Activated T-helper 1 cell treated with anti-CD3 and anti-CD28 coated beads, Interleukin-12 subunit alpha, Interleukin-12 subunit beta, Interleukin-2, Interleukin-4 antibody, amounts not matched to agents 30 ng/mL and 10 ng/mL and 1 ng/mL, durations not matched to agents 14 hours and 24 hours and 36 hours (primary cell): Measurements from ENCODE around the gene GSTO2. TPM values are rescaled to one million over a fixed set of nuclear protein-coding genes. Genes with fewer than 3 reads are reported as not detected.

Source experiments
- DNase-seq: peaks from one replicate; pipeline ENCODE4 v3.0.0; 2021; ENCODE audit warnings: low spot score
- H3K27ac Mint-ChIP-seq: one replicate; pipeline ENCODE4 v1.8.0; 2021; ENCODE audit warnings: mild to moderate bottlenecking, mixed read lengths
- H3K27me3 Mint-ChIP-seq: one replicate; pipeline ENCODE4 v1.8.0; 2022; ENCODE audit warnings: mild to moderate bottlenecking, moderate library complexity, mixed read lengths; ENCODE audit not compliant: insufficient read depth
- H3K36me3 Mint-ChIP-seq: one replicate; pipeline ENCODE4 v1.8.0; 2021; ENCODE audit warnings: low read depth, mixed read lengths
- H3K4me1 Mint-ChIP-seq: one replicate; pipeline ENCODE4 v1.8.0; 2021; ENCODE audit warnings: low read depth, mixed read lengths
- H3K4me3 Mint-ChIP-seq: one replicate; pipeline ENCODE4 v1.8.0; 2021; ENCODE audit warnings: mild to moderate bottlenecking, moderate library complexity, mixed read lengths
- H3K9me3 Mint-ChIP-seq: one replicate; pipeline ENCODE4 v1.8.0; 2021; ENCODE audit warnings: mixed read lengths
- intact Hi-C: fragments of 100-400 bp; cut with micrococcal nuclease; formaldehyde crosslinking; loops from one replicate; pipeline ENCODE4 v1.15.1; 2024
- total RNA-seq: library from RNA; stranded (reverse); gene quantifications from 2 replicates; pipeline ENCODE4 v1.2.3, GENCODE V29; 2022

Gene GSTO2
- total RNA-seq, 1 donor from 2014 or later, result 1.1 TPM

DNA sequence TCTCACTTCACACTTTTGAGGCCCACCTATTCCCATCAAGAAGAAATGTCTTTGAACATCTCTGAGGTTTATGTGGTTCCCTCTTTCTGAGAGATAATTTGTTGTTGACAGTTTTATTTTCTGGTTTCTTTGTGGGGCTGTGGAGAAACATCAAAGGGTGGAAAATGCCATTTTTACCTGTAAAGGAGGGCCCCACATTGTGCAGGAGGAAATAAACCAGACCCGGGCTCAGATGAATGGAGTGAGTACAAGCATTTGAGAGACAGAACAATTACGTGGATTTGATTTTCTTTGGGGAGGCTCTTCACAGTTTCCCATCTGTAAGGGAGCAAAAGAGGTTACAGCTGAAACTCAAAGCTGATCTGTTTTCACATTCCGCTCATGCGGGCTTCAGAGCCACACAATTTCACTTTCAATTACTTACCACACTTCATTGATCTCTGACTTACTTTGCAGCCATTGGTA, 39.5 kb downstream of the GSTO2 start:
- Mint-ChIP-seq H3K4me1 (peaks cover 76% of the 10 kb centered on the region), H3K27ac (peak overlapping the region; percentile 32), H3K27me3 (peaks cover 2% of the 10 kb centered on the region), H3K4me3 (peak overlapping the region; percentile 46), H3K9me3 (peaks cover 4% of the 10 kb centered on the region), H3K36me3 (peaks cover 34% of the 10 kb centered on the region)
- peak; percentile 34 for DNase-seq
- intact Hi-C loops, result loop anchor here (1.0 kb wide), 3 partner anchors 15 to 30 kb away; partner anchors contain the start of gene ITPRIP

DNA sequence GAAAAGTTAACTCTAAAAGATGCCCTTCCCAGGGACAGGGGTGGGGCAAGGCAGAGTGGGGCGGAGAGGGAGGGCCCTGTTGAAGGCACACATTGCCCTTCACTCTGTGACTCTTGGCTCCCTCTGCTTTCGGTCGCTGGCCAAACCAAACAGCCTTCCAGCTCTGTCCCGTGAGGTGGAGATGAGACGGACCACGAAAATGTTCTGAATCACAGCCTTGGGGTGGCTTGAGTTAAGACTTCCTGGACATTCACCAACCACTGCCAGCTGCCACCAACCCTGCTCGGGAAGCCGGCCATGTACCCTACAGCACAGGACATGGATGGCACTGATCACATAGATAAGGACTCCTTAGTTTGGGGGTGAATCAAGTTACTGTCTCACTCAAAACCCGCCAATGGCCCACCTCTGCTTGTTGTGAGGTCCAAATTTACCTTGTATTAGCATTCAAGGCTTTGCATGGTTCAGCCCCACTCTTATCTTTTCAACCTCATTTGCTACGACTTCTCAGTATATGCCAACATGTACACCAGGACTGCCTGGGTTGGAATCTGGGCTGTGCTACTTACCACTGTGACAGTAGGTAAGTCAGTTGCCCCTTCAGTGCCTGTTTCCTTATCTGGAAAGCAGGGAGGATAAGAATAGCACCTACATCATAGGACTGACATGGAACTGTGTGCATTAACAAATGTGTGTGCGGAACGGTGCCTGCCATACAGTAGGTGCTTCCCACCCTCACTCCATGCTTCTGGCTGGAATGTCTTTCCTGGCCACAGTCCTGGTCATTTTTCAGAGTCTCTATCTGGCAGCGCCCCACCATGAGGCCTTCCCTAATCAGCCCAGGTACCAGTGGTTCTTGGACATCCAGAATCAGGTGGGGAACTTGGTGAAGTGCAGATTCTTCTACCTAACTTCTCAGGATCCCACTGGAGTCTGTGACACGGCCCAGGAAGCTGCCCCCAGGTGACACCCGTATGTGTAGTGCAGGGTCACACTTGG, 41.3 kb downstream of the GSTO2 start:
- H3K4me3 Mint-ChIP-seq, result no peak overlapping the region
- peaks cover 68% of the 10 kb centered on the region for H3K4me1 Mint-ChIP-seq
- H3K9me3 Mint-ChIP-seq, result no peaks in the 10 kb centered on the region
- DNase-seq, result no peak
- H3K27me3 Mint-ChIP-seq, result peaks cover 2% of the 10 kb centered on the region
- no peak overlapping the region for H3K27ac Mint-ChIP-seq
- H3K36me3 Mint-ChIP-seq, result peaks cover 37% of the 10 kb centered on the region
- intact Hi-C loops, result no loop called here

DNA sequence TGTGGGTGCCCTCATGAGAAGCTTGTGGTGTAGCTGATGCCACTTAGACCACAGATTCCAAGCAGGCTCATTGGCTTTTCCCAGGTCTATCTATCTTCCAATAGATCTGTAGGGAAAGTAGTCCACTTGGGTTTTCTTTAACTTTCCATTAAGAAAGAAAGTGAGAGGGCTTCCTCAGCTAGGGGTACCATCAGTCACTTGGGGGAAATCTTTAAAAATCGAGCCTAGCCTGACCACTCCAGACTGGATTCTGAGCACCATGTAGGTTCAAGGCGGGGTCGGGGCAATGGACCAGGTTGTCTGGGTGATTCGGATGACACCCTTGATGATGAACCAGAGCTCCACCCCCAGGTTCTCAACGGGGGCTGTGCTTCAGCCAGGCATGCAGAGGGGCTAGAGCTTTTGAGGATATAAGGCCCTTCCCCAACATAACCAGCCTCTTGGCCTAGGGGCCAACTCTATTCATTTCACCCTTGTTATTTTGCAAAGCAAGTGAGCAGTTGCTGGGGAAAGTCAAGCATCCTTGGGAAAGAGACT, 42.3 kb downstream of the GSTO2 start:
- peaks cover 40% of the 10 kb centered on the region for H3K36me3 Mint-ChIP-seq
- intact Hi-C loops, result no loop called here
- no peak for DNase-seq
- no peaks in the 10 kb centered on the region for H3K9me3 Mint-ChIP-seq
- no peak overlapping the region for H3K4me3 Mint-ChIP-seq
- H3K27ac Mint-ChIP-seq, result no peak overlapping the region
- peaks cover 60% of the 10 kb centered on the region for H3K4me1 Mint-ChIP-seq
- H3K27me3 Mint-ChIP-seq, result peaks cover 2% of the 10 kb centered on the region

DNA sequence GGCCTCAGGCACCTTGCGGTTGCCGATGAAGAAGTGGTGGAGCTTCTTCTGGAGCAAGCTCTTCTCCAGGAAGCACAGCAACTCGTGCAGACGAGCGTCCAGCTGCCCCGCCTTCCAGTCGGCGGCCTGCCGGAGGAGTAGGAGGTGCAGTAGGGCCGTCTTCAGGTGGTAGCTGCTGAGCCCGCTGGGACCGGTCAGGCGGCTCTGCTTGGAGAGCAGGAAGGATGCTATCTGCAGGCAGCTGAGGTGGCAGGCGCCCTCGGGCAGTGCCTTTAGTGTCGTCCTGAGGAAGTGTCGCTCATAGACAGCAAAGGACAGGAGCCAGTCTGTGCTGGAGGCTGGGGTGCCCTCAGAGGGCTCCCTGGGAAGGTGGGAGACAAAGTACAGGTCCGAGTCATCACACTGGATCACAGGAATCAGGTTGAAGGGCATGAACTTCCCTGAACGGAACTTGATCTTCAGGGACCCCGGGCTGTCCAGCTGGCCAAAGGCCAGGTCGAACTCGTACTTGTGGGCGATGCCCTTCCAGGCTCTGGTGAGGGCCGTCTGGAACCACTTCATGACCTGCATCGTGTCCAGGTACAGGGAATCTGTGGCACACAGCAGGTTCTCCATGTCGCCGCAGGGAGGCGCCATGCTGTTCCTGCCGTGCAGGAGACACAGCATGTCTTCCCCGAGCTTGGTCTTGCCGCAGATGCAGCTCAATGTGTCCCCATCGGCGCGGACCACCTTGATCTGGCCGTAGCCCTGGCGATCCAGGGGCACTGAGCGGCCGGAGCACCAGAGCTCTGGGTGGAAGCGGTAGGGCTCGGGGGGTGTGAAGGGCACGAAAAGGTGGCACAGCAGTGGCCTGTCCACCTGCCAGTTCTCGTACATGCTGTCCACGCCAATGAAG, 45.9 kb downstream of the GSTO2 start:
- H3K36me3 Mint-ChIP-seq, result peaks cover 32% of the 10 kb centered on the region
- no peaks in the 10 kb centered on the region for H3K9me3 Mint-ChIP-seq
- no peak for DNase-seq
- intact Hi-C loops, result no loop called here
- no peak overlapping the region for H3K4me3 Mint-ChIP-seq
- no peaks in the 10 kb centered on the region for H3K27me3 Mint-ChIP-seq
- H3K27ac Mint-ChIP-seq, result no peak overlapping the region
- peaks cover 53% of the 10 kb centered on the region for H3K4me1 Mint-ChIP-seq

DNA sequence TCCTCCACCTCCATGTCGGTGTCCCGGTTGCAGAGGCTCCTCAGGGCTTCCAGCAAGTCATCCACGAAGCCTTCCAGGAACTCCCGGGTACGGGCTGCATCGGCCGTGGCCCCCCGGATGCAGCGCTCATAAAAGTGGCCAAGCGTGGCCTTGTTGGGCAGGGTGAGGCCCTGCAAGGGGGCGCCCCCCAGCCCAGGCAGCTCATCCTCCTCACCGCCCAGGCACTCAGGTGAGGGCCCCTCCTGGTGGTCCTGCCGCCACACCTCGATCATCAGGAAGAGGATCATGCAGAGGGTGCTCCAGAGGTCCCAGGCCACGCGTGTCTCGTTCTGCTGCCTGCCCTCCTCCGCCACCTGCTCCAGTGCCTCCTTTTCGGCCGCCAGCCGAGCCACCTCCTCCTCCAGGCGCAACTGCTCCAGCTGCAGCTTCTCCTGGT, 46.5 kb downstream of the GSTO2 start:
- Mint-ChIP-seq H3K9me3 (no peaks in the 10 kb centered on the region), H3K4me1 (peaks cover 52% of the 10 kb centered on the region), H3K27me3 (no peaks in the 10 kb centered on the region), H3K36me3 (peaks cover 26% of the 10 kb centered on the region), H3K27ac (no peak overlapping the region), H3K4me3 (no peak overlapping the region)
- intact Hi-C loops, result no loop called here
- DNase-seq, result no peak

DNA sequence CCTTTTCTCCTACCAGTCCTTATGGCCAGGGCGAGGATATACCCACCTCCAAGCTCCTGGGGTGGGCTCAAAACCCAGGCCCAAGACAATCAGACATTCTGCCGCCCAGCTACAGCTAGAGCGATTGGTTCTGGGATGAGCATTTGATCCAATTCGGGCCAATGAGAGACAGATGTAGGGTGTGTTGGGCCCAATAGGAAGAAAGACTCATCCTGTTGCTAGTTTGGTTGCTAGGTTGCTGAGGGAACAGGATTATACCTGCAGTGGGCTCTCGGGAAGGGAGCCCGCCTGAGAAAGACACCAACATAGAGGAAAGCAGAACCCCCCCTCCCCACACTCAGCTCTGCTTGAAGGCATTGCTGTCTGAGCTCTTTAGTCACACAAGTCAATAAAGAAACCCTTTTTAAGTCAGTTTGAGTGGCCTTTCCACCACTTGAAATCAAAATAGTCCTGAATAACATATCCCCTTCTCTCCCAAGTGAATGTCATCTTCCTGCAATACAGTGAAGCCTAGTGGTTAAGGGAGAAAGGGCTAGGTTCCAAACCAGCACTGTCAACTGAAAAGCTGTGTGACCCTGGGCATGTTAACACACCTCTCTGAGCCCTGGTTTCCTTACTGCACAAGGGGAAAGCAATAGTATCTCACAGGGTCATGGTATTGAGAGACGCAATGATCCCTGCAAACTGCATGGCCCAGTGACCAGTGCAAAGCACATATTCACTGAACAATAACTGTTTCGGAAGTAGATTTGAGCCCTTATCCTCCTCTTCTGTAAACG, 47.5 kb downstream of the GSTO2 start:
- intact Hi-C loops, result no loop called here
- DNase-seq, result no peak
- no peak overlapping the region for H3K27ac Mint-ChIP-seq

DNA sequence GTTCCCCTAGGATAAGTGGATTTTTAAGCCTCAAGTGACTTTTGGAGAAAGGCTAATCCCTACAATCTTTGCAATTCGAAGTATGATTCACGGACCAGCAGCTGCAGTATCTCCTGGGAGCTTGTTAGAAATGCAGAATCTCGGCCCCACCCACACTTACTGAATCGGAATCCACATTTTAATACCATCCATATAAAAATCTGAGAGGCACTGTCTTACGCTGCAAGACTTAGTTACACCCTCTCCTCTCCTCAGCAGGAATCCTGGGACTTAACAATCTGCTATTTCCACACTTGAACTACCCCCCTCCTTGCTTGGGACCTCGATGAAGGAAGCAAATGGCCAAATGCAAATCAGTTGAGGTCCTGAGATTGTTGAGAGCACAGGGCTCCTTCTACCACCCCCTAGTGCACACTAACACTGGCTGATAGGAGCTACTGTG, 48.3 kb downstream of the GSTO2 start:
- H3K27ac Mint-ChIP-seq, result no peak overlapping the region
- H3K36me3 Mint-ChIP-seq, result peaks cover 19% of the 10 kb centered on the region
- intact Hi-C loops, result no loop called here
- no peaks in the 10 kb centered on the region for H3K27me3 Mint-ChIP-seq
- no peak for DNase-seq
- H3K9me3 Mint-ChIP-seq, result no peaks in the 10 kb centered on the region
- no peak overlapping the region for H3K4me3 Mint-ChIP-seq
- peaks cover 53% of the 10 kb centered on the region for H3K4me1 Mint-ChIP-seq

More for the DNA sequence above, 47.5 kb downstream of the GSTO2 start:
- H3K36me3 Mint-ChIP-seq, result peaks cover 22% of the 10 kb centered on the region
- H3K27me3 Mint-ChIP-seq, result no peaks in the 10 kb centered on the region
- no peak overlapping the region for H3K4me3 Mint-ChIP-seq
- no peaks in the 10 kb centered on the region for H3K9me3 Mint-ChIP-seq
- peaks cover 51% of the 10 kb centered on the region for H3K4me1 Mint-ChIP-seq

DNA sequence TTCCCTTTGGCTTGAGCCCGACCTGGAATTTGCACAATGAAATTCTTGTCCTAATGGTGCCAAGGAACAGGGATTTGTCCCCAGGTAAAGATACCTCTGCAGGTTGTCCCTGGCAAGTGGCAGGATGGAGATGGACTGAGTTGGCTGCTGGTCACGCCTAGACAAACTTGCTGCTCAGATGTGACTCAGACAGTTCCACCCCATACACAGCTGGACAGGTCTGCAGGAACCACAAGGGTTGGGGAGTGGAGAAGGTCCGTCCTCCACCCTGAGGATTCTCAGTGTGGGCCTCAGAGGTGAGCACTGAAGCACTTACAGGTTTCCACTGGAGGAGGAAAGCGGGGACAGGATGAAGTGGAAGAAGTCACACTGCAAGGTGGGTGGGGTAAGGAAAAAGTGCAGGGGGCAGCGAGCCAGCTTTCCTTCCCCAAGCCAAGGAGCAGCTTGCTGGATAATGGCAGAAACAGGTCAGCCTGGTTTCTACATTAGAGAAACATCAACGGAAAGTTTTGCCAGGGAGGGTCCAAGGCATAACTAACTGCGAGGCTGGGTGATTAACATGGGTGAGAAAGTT, 48.8 kb downstream of the GSTO2 start:
- Mint-ChIP-seq H3K27me3 (no peaks in the 10 kb centered on the region), H3K27ac (no peak overlapping the region), H3K4me1 (peaks cover 56% of the 10 kb centered on the region), H3K36me3 (peaks cover 17% of the 10 kb centered on the region), H3K9me3 (no peaks in the 10 kb centered on the region), H3K4me3 (no peak overlapping the region)
- intact Hi-C loops, result no loop called here
- no peak for DNase-seq

DNA sequence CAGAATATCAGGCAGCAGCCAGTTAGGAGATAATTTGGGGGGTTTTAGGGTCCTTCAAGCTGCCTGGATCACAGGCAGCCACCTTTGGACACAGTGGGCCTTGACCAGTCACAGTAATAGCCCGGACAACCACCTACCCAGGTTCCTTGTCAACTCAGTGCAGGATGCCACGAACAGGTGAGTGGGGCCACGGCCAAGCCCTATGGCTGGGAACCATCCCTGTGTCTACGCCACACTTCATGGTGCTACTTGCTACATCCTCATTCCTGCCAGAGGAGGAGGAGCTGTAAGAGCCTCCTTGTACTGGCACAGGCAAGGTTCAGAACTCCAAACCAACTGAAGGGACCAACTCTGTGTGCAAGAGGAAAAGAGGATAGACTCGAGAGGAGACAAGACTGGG, 49.3 kb downstream of the GSTO2 start:
- peaks cover 17% of the 10 kb centered on the region for H3K36me3 Mint-ChIP-seq
- no peaks in the 10 kb centered on the region for H3K27me3 Mint-ChIP-seq
- no peak for DNase-seq
- H3K9me3 Mint-ChIP-seq, result no peaks in the 10 kb centered on the region
- H3K4me1 Mint-ChIP-seq, result peaks cover 61% of the 10 kb centered on the region
- H3K4me3 Mint-ChIP-seq, result no peak overlapping the region
- intact Hi-C loops, result no loop called here
- H3K27ac Mint-ChIP-seq, result no peak overlapping the region

DNA sequence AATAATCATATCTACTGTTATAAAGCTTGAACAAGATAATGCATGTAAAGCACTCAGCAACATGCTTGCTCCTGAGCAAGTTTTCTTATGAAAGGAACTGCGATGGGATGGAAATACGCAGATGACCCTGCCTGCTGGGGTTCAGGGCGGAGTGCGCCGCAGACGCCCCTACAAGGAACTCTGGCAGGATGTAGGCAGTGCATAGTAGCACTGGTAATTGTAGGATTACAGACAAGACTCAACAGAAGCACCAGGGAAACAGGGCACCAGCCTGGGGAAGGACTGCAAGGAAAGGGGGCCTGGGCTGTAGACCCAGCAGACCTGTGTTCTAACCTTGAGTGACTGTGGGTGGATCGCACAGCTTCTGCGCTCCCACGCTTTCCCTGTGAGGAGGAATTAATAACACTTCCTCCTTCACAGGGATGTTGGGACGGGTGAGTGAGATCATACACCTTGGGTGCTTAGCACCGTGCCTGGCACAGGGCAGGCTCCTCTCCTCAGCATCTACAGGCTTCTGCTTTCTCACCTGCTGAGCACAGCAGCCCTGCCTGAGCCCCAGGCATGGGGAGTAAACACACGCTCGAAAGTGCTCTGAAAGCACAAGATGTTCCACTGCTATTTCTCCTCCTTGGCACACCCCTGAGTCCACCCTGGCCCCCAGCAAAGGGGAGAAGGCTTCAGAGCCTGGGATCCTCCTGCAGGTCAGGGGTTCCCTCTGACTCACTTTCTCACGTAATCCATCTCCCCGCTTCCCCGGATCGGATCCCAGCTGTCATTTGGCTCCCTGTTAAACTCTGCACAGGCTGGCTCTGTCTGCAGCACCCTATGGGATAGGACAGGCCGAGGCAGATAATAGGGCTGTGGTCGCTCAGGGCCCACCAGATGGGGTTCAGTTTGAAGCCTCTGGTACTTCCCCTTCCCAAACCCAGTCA, 50.1 kb downstream of the GSTO2 start:
- H3K27ac Mint-ChIP-seq, result no peak overlapping the region
- no peaks in the 10 kb centered on the region for H3K27me3 Mint-ChIP-seq

DNA sequence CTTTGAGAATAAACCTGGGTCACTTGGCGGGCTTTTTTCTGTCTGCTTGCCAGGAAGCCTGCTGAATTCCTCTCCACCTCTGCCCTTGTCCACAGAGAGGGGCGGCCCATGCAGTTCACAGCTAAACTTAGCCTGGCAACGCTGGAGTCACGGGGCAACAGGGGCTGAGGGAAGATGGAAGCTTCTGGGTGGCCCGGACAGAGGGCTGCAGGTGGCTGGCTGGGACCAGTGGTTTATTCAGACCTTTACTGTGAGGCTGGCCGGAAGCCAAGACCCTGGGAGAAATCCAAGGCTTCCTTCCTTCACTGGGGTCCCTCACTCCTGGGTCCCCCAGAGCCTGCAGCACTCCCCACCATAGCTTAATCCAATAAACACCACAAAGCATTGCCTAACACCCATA, 52.2 kb downstream of the GSTO2 start:
- H3K4me3 Mint-ChIP-seq, result no peak overlapping the region
- H3K27me3 Mint-ChIP-seq, result no peaks in the 10 kb centered on the region
- H3K4me1 Mint-ChIP-seq, result peaks cover 90% of the 10 kb centered on the region
- no peak overlapping the region for H3K27ac Mint-ChIP-seq
- peaks cover 22% of the 10 kb centered on the region for H3K36me3 Mint-ChIP-seq
- intact Hi-C loops, result no loop called here
- H3K9me3 Mint-ChIP-seq, result no peaks in the 10 kb centered on the region
- DNase-seq, result no peak

More for the DNA sequence above, 50.1 kb downstream of the GSTO2 start:
- Mint-ChIP-seq H3K4me3 (no peak overlapping the region), H3K4me1 (peaks cover 68% of the 10 kb centered on the region), H3K9me3 (no peaks in the 10 kb centered on the region), H3K36me3 (peaks cover 18% of the 10 kb centered on the region)
- intact Hi-C loops, result no loop called here
- DNase-seq, result no peak
